ENCODE results near the gene QRICH1.

The QRICH1 gene

DNA sequence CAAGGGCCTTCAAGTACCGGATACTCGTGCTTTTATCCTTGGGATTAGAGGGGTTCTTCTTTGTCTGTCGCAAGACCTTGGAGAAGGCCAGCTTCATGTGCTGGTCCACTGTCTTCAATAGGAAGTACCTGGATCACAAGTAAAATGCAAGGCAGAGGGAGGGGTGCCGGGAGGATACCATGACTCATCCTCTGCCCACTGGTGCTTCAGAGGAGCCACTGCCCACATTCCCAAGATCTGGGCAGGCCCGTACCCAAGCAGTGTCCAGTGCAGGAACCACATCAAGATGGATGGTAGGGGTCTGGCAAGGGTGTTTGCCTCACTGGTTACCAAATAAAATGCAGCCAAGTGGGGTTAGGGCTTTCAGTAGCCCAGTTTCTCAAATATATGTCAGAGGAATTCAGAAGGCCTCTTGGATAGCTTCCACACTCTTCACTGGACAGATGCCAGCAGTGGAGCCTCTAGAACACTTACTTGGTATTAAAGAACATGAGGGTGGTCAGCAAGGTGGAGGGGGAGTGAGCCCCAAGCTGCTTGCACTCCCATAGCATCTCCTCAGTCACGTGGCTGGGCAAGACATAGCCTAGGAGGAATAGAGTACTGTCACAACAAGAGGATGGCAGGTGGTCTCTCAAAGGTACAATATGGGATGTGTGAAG lies 61.1 kb downstream of the QRICH1 start:
- DNase-seq, result no peak

DNA sequence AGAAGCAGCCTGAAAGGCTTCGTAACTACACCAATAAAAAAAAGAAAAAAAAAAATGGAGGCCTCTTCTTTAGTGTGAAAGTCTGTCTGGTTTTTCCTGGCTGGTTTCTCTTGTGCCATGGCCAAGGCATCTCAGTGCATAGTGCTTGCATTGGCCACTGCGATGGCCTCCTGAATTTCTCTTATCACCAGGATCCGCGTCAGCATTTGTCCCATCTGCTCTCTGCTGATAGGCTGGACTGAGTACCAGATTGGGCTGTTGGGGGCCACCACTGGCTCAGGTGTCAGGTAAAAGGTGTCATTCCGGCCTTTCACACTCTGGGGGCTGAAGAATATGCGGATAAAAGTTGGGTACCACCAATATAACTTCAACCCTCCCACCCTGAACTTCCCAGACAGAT lies 63.5 kb downstream of the QRICH1 start:
- no peak for DNase-seq

- DNase-seq, result no peak
These were observed 64.3 kb downstream of the QRICH1 start for GRCh38 chr3:49029563-49029884.

- peak; percentile 94 to 95 for DNase-seq
These were observed 65.0 kb downstream of the QRICH1 start, which contains the start of gene IMPDH2 for GRCh38 chr3:49028673-49029562. IMPDH2 (minus strand) TSS chr3:49029398; CDS start chr3:49029350, 48 bp downstream.

GRCh38 chr3:49028298-49028672 lies 65.6 kb downstream of the QRICH1 start:
- no peak for DNase-seq

DNA sequence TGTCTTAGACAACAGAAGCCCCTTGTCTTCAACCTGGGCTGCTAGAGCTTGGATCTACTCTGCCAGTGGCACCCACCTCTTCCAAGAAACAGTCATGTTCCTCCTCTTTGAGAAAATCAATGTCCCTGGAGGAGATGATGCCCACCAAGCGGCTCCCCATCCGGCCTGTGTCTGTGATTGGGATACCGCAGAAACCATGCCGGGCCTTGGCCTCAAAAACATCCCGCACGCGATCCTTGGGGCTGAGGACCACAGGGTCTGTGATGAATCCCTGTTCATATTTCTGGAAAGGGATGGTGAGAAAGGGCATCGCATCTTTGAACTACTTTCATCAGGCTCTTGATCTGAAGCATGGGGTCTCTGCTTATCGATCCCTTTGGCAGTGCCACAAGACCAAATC lies 66.2 kb downstream of the QRICH1 start:
- DNase-seq, result no peak

DNA sequence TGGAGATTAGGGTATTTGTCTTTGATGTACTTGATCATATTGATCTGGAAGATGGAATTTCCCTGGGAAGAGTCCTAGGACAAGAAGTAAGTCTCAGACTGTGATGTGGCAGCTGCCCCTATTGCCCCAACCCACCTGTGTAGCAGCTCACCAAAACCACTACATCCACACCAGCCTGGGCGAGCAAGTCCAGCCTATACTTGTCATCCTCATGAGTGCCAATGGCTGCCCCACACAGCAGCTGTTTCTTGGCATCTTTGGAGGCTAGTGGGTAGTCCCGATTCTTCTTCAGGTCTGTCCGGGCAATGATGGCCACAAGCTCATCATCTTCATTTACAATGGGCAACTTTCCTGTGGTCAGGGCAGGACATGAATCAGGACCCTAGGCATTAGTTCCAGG lies 67.3 kb downstream of the QRICH1 start:
- DNase-seq, result no peak

DNA sequence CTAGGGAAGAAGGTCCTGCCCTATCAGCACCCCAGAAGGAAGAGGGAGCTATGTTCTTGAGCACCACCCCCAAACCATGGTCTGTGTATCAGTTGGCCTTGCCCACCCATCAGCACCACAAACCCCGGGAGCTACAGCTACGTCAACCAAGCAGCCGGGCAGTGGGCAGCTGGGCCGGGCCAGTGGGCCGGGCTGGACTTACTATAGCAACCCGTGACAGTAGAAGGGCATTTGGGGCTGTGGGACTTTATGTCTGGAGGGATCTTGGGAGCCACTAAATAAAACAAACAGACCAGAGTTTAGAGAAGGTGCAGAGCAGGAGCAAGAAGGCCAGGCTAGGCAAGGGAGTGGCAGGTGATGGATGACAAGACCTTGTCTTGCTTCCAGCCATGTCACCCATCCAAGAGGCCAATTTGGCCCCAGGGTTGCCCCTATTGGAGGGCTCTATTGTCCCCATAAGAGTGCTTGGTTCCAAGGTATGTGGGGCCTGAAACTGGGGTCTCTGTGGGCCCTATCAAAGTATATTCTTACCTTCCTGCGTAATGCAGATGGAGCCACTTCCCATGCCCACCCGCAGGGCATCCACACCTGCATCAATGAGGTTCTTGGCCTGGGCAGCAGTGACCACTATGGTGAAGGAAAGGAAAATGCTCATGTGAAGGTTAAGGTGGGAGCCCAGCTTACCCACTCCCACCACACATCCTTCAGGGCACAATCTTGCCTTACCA lies 67.9 kb downstream of the QRICH1 start:
- DNase-seq, result no peak

DNA sequence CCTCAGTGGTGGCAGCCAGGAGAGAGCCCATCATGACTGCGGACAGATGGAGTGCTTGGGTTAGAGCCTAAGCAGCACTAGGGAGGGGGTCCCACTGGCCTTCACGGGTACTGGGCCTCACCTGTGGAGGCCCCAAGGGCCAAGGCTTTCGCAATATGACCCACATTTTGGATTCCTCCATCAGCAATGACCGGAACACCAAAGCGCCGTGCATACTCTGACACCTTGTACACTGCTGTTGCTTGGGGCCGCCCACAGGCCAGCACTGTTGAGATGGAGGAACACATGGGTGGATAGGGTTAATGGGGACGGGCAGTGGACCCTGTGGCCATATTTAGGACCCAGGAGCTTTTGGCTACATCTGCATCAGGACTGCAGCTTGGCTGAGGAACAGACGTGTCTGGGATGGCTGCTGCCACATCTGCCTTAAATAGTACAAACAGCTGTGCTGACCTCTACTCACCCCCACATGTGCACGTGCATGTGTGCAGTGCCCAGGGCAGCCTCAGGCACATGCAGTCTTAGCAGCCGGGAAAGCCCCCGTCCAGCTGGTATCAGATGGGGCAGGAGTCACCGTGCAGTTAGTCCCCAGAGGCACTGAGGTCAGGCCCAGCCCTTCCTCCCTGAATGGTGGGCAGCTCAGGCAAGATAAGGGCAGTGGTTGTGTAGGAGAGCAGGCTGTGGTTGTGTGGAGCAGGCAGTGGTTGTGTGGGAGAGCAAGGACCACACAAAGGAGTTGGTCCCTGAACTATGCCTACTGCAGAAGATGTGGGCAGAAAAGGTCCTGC lies 68.7 kb downstream of the QRICH1 start:
- no peak for DNase-seq

DNA sequence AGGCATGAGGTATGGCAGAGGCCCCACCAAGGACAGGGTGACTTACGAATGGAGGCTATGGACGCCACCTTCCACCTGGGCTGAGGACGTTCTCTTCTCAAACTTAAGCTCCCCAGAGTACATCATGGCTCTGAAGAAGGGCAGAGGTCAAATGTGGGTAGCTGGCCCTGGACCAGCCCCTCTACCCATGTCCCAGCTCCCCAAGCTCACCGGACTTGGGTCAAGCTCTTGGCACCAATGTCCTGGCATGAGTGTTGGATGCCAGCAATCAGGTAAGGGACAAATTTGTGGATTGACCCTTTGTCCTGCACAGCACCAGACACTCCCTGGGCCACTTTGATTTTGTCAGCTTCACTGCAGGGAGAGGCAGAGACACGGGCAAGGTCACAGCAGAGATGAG lies 69.4 kb downstream of the QRICH1 start:
- DNase-seq, result no peak

DNA sequence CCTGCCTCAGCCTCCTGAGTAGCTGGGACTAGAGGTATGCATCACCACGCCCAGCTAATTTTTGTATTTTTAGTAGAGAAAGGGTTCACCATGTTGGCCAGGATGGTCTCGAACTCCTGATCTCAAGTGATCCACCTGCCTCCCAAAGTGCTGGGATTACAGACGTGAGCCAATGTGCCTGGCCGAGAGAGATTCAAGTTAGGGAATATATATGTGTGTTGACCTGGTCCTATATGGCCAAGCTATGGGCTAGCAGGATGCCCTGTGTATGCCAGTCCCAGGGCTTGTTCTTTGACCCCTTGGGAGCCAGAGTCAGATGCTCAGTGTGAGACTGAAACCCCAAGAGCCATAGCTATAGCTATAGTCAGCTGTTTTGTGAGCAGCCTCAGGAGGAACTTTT lies 70.1 kb downstream of the QRICH1 start:
- no peak for DNase-seq

GRCh38 chr3:49022688-49023171 lies 71.1 kb downstream of the QRICH1 start:
- DNase-seq, result no peak

DNA sequence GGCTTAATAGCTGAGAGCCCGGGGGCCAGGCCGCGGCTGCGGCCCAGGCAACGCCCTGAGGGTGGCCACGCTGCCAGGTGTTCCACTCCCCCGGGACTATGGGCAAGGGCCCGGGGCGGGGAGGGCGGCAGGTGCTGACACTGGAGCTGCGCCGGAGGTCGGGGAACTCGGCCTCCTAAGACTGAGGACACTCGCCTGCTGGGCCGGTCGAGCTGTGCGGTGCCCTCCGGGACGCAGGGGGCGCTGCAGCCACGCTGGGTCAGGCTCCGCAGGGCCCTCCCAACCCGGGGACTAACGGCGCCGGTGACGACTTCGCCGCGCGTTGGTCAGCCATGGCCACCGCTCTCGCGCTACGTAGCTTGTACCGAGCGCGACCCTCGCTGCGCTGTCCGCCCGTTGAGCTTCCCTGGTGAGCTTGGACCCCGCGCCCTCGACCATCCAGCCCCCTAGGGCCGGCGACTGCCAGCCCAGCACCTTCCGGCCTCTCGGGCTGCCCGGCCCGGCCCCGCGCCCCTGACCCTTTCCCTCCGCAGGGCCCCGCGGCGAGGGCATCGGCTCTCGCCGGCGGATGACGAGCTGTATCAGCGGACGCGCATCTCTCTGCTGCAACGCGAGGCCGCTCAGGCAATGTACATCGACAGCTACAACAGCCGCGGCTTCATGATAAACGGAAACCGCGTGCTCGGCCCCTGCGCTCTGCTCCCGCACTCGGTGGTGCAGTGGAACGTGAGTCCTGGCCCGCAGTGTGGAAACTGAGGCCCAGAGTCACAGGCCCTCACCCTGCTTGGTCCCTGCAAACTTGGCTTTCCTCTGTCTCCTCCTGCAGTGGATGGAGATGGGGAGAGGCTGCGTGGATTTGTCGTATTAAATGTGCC lies 71.8 kb downstream of the QRICH1 start, which contains the start of gene NDUFAF3:
TSS of gene NDUFAF3 (plus strand) at position 309 of the 875 bp plus-strand sequence. CDS start at position 333, 24 bp downstream.
- peak; percentile 88 to 90 for DNase-seq

DNA sequence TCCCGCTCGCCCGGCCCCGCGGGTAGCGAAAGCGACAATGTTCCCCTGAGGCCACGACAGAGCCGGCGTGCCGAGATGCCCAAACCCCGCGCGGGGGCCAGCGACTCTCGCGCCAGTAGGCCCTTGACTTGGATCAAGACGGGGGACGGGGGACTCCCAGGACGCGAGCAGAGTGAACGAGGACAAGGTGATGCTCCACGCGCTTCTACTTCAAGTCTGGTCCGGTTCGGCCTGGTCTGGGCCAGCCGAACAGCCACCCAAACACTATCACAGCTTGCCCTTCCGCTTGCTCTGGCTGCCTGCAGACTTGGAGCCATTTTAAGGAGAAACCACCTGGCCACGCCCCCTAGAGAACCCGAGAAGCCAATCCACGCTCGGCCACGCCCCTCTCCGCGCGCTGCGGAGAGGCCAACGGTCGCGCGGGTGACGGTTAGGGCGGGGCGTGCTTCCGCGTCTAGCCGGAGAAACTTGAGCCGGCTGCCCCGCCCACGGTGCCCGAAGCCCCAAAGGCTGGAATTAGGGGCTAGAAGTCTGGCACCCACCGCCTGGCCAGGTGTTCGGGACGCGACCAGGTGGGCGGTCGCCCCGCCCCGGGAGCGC lies 72.6 kb downstream of the QRICH1 start:
- peak; percentile 98 for DNase-seq

- DNase-seq, result peak; percentile 41 to 46
These were observed 73.3 kb downstream of the QRICH1 start for GRCh38 chr3:49020330-49021212.

- no peak for DNase-seq
These were observed 73.9 kb downstream of the QRICH1 start for GRCh38 chr3:49019941-49020329.

GRCh38 chr3:49018707-49019006 lies 75.2 kb downstream of the QRICH1 start:
- DNase-seq, result peak in 1 of 2 experiments; percentile 48

- peak; percentile 48 to 60 for DNase-seq
These were observed 75.7 kb downstream of the QRICH1 start, which contains the start of gene DALRD3 for GRCh38 chr3:49017971-49018706. DALRD3 (minus strand) TSS chr3:49018580; CDS start chr3:49018564, 16 bp downstream.

DNA sequence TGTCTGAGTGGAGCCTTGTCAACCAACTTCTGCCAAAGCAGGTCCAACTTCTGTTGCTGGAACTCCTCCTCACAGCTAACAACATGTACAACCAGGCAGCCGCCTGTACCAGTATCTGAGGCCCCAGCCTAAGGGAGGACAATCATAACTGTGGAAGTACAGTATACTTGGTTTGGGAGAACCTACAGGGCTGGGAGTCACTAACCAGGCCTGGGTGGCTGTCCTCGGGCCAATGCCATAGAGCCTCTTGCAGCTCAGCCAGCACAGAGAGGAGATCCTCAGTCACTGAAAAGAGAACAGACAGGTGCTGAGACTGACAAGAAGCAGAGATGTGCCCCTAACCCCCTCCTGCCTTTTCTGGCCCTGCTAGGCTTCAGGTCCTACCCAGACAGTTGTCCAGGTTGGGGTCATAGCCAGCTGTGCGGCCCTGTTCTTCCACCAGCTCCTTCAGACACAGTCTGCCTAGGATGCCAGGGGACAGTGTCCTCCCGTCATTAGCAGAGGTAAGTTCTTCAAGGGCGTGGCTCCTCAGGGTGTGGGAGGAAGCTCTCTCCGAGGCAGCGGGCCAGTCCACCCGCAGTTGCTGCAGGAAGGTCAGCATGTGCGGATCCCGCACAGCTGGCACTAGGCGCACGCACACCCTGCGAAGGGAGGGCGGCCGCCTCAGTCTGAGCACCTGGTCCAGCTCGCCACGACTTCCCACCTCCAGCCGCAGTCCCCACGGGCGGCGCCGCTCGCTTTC lies 76.5 kb downstream of the QRICH1 start:
- DNase-seq, result peak; percentile 37 to 59
